ENCODE measurements around the gene NMNAT2.
"Not testable (repeated sequence)": the region's sequence is repeated elsewhere in the genome, so short reads cannot be mapped to it uniquely, and the experiment has no call there.

Gene NMNAT2

GRCh38 chr1:183416850-183417771, 1.1 kb downstream of the NMNAT2 start:
- DNase-seq: peak; percentile 13 to 22

- no peak for DNase-seq
These were observed 3.8 kb downstream of the NMNAT2 start for GRCh38 chr1:183414365-183414764.

GRCh38 chr1:183411091-183411490, 7.1 kb downstream of the NMNAT2 start:
- DNase-seq: no peak

DNA sequence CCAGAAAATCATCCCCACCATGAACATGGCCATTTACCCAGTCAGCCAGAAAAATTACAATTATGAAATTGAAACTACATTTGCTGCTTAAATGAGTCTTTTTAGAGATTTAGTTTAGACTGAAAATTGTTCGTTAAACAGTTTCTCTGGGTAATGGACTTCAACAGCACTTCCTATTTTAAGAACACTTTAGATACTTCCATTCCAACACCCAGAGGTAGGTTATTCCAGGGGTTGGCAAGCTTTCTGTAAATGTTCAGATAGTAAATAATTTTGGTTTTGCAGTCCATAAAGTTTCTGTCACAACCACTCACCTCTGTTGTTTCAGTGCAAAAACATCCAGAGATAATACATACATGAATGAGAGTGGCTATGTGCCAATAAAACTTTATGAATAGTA, 10.2 kb downstream of the NMNAT2 start:
- DNase-seq: no peak

DNA sequence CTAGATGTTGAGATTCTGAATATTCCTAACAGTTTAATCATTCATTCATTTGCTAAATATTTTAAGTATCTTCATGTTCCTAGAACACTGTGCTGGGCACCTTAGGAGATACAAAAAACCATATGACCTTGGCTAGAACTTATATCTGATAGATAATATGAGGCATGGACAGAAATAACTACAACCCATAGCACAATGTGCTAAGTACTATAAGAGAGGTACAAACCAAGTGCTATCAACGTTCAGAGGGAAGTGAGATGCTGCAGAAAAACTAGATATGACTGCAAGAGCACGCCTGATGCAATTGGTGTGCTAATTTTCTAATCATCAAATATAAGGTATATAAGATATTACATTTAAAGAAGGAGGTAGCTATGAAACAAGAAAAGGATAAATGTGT, 10.7 kb downstream of the NMNAT2 start:
- no peak for DNase-seq

DNA sequence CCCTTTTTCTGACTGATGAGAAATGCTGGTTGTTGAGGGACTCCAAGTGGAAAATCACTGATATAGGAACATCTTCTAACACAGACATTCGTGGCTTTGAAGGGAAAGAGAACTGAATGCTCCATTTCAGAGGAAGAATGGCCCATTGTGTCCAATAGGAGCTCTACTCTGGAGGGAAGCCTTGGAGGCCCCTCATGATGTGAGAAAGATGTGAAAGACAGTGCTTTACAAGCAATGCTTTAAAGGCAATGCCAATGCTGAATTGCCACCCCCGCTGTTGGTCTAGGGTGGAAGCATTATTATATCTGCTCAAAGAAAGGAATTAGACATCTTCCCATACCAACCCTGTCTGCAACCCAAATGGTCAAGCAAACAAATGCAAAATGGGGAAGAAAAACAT, 13.7 kb downstream of the NMNAT2 start:
- no peak for DNase-seq

- no peak for DNase-seq
These were observed 14.7 kb downstream of the NMNAT2 start for GRCh38 chr1:183403498-183403897.

GRCh38 chr1:183401565-183401964, 16.6 kb downstream of the NMNAT2 start:
- DNase-seq: not testable (repeated sequence)

- no peak for DNase-seq
These were observed 23.7 kb downstream of the NMNAT2 start for GRCh38 chr1:183394435-183394834.

- no peak for DNase-seq
These were observed 26.3 kb downstream of the NMNAT2 start for GRCh38 chr1:183391863-183392262.

DNA sequence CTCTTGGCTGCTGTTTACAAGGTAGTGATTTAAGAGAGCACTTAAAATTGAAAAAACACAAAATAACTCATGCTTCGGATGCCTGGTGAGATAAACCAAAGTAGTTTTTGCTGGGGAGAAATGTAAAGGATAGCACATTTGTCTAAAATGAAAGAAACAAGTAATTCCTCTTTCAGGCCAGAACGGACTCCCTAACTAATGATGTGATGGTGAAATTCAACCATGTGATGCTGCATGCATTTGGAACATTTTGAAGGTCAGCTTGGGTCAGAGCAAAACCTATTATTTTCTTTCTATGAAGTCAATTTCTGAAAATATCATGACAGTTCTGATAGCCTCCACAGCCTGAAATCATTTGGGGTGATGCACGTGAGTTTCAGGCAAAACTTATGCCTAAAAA, 27.6 kb downstream of the NMNAT2 start:
- no peak for DNase-seq

GRCh38 chr1:183388735-183389134, 29.4 kb downstream of the NMNAT2 start:
- DNase-seq: no peak

DNA sequence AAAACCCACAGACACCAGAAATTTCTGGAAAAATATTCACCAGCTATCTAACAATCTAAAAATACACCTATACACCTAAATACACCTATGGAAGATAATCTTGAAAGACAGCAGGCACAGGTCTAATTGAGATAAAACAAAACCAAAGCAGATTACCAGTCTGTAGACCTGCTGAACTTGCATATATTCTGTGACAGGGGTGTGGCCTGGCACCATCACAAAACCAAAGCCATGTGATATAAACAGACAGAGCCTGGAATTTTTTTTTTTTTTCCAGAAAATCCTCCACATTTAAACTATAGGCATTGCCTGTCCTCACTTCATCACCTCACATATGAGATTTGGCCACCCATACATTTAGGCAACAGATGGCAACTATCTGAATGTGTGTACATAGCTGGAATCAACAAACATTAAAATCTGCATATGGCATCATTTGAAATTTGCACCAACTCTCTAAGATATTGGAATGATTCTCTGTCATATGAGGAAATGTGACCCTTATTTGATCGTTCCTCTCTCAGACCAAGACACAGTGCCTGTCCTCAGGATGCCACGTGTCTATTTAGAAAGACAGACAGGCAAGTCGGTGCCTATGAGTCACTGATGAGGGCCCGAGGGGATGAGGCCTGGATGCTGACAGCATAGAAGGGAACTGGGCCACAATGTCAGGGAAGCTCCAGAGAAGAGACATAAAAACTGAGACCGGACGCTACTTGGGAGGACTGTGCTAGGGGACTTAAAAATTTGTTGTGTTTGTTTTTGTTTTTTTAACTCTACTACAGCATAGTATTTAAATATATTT, 32.6 kb downstream of the NMNAT2 start:
- no peak for DNase-seq

GRCh38 chr1:183379951-183380350, 38.2 kb downstream of the NMNAT2 start:
- DNase-seq: no peak

DNA sequence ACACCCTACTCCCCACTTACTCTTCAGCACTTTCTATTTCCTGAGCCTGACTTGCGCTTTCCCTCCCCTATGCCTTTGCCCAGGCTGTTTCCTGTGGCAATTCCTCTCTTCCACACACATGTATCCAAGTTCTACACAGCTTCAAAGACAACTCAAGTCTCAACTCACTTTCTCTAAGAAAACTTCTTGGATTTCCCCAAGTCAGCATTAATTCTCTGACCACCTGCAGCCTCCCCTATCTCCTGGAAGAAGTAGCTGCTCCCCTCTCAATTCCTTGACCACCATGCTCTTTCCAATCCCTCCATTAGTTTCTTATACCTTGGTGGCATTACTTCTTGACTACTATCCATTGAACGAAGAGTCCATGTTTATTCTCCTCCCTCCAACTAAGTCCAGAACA, 42.8 kb downstream of the NMNAT2 start:
- no peak for DNase-seq

DNA sequence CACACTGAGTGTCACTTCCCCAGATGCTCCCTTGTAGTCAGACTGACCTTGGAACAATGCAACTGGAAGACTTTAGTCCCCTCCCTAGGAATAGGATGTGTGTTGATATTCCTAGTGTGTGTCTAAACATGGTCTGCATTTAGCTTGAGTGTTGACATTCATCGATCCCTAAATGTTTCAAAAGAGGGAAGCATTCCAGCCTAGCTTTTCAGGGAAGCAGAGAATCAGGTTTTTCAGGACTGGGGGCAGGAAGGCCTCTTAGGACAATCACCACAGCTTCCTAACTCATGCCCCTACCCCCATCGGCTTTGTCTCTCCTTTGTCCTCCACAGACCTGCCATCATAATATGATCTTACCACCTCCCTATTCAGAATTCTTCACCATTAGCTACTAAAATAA, 43.4 kb downstream of the NMNAT2 start:
- no peak for DNase-seq

- DNase-seq: no peak
These were observed 45.5 kb downstream of the NMNAT2 start for GRCh38 chr1:183372586-183373230.

DNA sequence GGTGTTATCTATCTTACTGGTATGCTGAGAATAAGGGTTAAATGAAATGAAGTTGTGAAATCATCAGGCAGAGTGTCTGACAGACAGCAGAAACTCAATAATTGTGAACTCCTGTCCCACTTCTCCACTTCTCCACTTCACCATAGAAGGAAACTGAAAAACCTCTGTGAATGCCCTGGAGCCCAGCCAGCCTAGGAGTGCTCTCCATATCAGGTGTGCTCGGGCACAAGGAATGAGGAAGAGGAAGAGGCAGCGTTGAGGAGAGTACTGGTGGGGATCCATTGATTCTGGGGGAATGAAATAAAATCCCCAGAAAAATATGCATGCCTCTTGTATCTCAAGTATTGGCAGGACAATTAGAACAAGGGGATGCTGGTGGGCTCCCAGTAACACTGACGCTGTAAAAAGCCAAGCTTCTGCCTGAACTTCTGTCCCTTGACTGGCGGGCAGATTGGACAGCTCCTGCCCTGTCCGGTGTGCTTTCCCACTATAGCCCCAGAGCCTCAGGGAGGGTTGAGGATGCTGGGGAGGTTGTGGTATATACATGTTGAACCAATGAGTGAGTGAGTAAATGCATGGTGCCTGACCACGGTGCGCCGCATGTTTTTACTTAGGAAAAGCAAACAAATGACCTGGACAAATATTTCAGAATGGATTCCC, 47.7 kb downstream of the NMNAT2 start:
- DNase-seq: no peak

DNA sequence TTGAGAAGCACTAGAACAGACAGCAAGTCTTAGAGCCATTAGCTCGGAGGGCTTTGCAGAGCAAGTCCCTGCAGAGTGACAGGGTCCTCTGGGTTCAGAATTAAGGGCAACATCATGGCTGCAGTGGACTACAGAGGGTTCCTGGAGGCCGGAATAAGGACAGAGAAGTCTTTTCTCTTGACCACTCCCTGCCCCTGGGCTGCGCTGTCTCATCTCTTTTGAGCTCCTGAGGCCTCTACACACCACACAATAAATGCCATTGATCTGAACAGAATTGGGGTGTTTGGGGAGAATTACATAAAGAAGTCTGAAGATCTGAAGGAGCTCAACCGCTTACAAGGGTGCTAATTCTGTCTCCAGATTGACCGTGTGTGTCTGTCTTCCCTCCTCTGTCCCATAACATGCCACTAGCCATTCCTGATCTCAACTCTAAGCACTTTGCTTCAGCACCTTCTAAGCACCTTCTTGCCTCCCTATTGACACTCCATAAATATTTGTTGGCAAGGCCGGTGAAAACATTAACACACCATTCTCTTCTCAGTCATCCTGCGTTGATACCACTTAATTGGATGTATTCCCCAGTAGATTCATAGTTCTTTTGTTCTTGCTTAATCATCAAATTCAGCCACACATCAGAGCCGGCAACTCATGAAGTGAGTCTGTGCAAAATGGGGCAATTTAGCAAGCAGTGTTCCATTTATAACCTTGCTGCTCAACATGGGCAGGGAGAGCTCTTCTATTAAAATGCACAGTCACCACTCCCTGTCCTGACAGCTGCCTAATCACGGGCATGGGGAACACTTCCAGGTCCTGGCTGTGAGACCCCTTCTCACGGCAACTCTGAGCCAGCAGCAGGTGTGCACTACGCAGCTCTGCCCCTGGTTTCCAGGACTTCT, 49.7 kb downstream of the NMNAT2 start:
- no peak for DNase-seq

GRCh38 chr1:183366116-183366515, 52.1 kb downstream of the NMNAT2 start:
- no peak for DNase-seq

GRCh38 chr1:183365676-183366075, 52.5 kb downstream of the NMNAT2 start:
- no peak for DNase-seq

- DNase-seq: no peak
These were observed 53.1 kb downstream of the NMNAT2 start for GRCh38 chr1:183365093-183365492.
